Measurements from ENCODE around the gene TBC1D20.
"Not testable (repeated sequence)": the region's sequence is repeated elsewhere in the genome, so short reads cannot be mapped to it uniquely, and the experiment has no call there.

DNA sequence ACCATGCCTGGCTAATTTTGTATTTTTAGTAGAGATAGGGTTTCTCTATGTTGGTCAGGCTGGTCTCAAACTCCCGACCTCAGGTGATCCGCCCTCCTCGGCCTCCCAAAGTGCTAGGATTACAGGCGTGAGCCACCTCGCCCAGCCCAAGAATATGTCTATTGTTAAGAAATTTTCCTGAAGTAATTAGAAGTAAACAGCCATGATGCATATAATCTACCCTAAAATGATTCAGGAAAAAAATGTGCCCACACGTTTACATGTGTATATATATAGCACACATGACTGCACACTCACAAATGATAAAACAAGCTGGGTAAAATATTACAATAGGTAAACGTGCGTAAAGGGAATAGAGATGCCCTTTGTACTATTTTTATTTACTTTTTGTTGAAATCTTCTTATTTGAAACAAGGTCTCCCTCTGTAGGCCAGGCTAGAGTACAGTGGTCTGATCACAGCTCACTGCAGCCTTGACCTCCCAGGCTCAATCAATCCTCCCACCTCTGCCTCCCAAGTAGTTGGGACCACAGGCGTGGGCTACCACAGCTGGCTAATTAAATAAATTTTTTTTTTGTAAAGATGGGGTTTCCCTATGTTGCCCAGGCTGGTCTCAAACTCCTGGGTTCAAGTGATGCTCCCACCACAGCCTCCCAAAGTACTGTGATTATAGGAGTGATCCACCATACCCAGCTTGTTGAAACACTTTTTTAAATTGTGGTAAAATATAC, 48.2 kb upstream of the TBC1D20 start:
- TF ChIP-seq NFE2L2 (IDR thresholded peaks at IDR 0.05; ENCODE audit: low read depth, low read length); POLR2A (IDR thresholded peaks at IDR 0.05; ENCODE audit: low read depth, low read length); RCOR1 (IDR thresholded peaks at IDR 0.05; ENCODE audit: insufficient replicate concordance, low read length); SMC3 (IDR thresholded peaks at IDR 0.05; ENCODE audit: low read depth, low read length); RFX5 (IDR thresholded peaks at IDR 0.05; ENCODE audit: low read depth, low read length): not testable (repeated sequence)
- TF ChIP-seq, protein P1, sequence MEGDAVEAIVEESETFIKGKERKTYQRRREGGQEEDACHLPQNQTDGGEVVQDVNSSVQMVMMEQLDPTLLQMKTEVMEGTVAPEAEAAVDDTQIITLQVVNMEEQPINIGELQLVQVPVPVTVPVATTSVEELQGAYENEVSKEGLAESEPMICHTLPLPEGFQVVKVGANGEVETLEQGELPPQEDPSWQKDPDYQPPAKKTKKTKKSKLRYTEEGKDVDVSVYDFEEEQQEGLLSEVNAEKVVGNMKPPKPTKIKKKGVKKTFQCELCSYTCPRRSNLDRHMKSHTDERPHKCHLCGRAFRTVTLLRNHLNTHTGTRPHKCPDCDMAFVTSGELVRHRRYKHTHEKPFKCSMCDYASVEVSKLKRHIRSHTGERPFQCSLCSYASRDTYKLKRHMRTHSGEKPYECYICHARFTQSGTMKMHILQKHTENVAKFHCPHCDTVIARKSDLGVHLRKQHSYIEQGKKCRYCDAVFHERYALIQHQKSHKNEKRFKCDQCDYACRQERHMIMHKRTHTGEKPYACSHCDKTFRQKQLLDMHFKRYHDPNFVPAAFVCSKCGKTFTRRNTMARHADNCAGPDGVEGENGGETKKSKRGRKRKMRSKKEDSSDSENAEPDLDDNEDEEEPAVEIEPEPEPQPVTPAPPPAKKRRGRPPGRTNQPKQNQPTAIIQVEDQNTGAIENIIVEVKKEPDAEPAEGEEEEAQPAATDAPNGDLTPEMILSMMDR (conservative IDR thresholded peaks at IDR 0.05; ENCODE audit: low read depth, low read length) = not testable (repeated sequence)

Data from IMR-90 (cell line).